NCI-H2081 treated with DMSO at 0.1 percent for 48 hours (cell line): ENCODE measurements around the gene PRR23E.

ENCODE experiments used
- DNase-seq: peaks from one replicate; lab custom pipeline; 2025; lab: John Stamatoyannopoulos, UW

PRR23E gene

GRCh38 chr3:127209840-127210653, 17.1 kb downstream of the PRR23E start:
- DNase-seq, result no peak

GRCh38 chr3:127210654-127210943, 17.7 kb downstream of the PRR23E start:
- no peak for DNase-seq

- no peak for DNase-seq
These were observed 18.5 kb downstream of the PRR23E start for GRCh38 chr3:127211118-127212060.

DNA sequence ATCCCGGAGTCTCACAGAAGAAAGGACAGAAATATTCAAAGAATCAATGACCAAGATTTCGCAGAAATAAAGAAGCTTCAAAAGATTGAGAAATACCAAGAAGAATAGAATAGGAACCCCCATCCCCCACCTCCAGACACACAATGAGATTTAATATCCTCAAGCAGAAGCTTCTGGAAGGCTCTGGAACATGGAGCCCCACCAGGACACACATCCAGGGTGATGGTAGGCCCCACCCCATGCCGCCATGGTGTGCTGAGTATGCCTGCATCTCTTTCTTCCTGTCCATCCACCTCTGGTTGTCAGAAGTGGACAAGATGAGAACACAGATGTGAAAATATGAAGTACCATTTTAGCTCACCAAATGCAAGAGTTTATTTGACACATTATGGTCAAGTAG, 19.3 kb downstream of the PRR23E start:
- no peak for DNase-seq

DNA sequence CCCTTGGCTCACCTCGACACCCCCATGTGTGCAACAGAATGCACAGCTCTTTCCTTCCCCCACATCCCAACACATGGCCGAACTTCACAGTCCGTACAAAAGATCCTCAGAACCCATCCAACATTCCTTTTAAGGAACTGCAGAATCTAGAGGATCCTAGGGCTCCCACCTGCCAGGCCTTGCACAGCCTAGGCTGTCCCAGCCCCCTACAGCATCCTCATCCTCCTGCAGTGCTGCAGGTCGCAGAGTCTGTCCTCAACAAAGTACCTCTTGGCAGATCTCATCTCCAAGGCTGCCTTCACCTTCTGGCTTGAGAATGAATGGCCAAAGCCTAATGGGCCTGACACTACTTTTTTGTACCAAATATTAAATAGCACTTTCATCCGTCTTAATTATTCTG, 19.8 kb downstream of the PRR23E start:
- no peak for DNase-seq

DNA sequence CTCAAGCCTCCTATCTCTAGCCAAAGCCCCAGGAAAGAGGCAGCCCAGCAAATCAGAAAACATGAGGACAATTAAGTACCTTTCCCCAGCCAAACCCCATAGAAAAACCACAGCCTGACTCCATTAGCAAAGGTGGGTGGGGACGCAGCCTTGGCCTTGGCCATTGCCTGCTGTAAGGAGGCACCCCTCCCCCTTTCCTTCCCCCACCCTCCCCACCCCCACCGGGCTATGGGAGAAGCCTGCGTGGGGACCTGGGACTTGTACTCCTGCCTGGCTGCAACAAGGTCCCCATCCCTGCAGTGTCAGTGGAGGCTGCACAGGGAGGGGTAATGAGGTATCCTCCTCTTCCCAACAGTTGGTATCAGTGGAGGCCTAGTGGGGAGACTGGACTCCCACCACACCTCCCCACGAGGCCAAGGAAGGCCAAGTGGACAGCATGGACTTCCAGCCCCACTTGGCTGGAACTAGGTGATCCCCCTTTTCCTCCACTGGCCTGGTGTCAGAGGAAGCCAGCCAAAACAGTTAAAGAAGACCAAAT, 20.5 kb downstream of the PRR23E start:
- DNase-seq, result no peak

DNA sequence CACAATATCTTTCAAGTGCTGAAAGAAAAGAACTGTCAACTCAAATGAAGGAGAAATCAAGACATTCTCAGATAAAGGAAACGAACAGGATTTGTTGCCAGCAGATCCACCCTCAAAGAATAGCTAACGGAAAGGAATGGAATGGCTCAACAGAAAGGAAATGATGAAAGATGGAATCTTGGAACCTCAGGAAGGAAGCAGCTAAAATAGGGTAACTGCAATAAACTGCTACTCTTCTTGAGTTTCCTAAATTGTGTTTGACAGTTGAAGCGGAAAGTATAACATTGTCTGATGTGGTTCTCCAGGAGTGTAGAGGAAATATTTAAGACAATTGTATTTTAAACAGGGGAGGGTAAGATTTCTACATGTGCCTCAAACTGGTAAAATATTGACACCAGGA, 22.0 kb downstream of the PRR23E start:
- no peak for DNase-seq

- DNase-seq, result no peak
These were observed 22.9 kb downstream of the PRR23E start for GRCh38 chr3:127215714-127216414.

GRCh38 chr3:127216415-127217261, 23.7 kb downstream of the PRR23E start:
- no peak for DNase-seq

GRCh38 chr3:127217596-127218453, 24.9 kb downstream of the PRR23E start:
- no peak for DNase-seq

DNA sequence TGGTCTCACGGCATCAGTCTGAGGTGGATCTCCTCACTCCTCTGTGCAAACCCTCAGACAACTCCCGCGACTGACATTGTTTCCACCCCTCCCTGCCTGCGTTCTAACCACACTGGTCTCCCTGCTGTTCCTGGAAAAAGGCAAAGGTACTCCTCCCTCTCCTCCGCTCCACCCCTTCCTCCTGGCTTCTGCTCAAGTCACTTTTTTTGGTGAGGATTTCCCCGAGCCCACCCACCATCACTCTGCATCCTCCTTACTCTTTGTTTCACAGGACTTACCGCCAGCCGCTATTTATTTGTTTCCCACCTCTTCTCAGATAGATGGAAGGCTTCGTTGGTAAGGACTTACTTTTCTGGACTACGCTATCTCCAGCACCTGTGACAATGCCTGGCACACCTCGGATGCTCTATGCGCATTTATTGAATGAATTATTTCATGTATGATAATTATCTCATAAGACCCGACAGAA, 25.6 kb downstream of the PRR23E start:
- no peak for DNase-seq

GRCh38 chr3:127220497-127220896, 27.6 kb downstream of the PRR23E start:
- DNase-seq, result no peak

GRCh38 chr3:127221037-127221436, 28.1 kb downstream of the PRR23E start:
- no peak for DNase-seq

DNA sequence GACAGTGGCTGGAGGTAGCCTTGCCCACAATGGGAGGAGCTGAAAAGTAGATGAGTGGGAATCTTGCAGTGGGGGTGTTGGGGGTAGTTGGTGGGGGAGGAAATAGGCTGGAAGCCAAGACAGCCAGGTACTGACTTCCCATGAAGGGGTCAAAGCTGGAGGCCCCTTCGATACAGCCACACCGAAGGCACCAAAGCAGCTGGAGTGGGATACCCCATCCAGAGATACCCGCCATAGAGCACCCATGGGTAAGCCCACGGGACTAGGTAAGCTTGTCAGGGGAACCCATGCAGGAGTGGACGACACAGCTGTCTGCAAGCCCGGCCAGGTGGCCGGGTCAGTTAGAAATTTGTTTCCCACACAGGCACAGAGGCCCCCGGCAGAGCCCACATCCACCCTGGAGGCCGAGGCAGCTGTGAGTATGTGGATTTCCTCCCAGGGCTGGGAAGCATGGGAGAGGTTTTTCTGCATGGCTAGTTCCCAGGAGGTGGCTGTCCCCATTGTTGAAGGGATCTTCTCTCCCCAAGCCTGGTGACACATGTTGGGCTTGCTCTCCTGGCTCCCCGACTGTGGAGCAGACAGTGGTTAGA, 28.6 kb downstream of the PRR23E start:
- DNase-seq, result no peak

GRCh38 chr3:127222163-127222562, 29.2 kb downstream of the PRR23E start:
- no peak for DNase-seq

DNA sequence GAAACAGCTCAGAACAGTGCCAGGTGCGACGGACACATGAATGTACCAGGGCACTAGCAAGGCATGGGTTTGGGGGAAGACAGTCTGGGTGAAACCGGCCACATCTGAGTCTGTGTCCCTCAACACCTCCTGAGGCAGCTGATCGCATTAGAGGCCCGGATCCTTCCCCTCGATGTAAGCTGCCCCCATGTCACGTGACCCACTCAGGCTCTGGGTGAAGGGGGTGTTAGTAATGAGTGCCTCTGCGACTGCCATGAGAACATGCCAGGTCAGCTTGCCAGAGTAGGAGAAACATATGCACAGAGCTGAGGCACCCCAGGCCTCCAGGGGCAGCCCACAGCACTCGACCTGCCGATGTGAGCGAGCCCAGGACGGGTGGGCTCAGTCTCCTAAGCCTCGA, 29.7 kb downstream of the PRR23E start:
- no peak for DNase-seq

DNA sequence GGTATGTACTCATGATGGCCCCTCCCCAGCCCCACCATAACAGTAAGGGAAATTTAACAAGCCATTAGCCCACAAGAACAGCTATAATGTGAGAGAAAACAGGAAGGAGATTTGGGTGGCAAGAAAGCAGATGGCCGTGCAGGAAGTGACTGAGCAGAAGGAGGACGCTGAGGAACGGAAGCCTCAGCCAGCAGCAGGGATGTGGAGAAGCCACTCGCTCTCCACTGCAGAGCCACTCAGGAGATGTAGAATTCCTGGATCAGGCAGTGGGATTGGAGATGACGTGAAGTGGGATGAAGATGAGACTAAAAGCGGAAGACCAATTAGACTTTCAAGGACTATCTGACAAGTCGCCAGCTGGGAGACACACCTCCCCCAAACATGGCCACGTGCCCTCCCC, 31.2 kb downstream of the PRR23E start:
- DNase-seq, result no peak

DNA sequence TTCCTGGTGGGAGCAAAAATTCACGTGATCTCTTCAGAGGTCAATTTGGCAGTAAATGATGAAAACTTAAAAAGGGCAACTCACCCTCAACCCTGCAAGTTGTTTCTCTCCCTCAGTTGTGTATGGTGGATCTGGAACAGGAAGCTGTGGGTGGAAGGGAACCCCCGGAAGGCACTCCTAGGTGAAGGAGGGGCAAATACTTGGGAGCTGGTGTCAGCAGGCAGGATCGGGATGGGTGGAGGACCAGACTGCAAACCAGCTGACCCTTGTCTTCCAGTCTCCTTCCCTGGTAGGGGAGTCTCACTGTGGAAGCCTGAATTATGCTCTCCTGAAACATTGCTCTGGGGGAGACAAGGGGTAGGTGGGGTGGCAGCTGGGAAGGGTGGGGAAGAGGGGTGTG, 33.5 kb downstream of the PRR23E start:
- DNase-seq, result no peak

DNA sequence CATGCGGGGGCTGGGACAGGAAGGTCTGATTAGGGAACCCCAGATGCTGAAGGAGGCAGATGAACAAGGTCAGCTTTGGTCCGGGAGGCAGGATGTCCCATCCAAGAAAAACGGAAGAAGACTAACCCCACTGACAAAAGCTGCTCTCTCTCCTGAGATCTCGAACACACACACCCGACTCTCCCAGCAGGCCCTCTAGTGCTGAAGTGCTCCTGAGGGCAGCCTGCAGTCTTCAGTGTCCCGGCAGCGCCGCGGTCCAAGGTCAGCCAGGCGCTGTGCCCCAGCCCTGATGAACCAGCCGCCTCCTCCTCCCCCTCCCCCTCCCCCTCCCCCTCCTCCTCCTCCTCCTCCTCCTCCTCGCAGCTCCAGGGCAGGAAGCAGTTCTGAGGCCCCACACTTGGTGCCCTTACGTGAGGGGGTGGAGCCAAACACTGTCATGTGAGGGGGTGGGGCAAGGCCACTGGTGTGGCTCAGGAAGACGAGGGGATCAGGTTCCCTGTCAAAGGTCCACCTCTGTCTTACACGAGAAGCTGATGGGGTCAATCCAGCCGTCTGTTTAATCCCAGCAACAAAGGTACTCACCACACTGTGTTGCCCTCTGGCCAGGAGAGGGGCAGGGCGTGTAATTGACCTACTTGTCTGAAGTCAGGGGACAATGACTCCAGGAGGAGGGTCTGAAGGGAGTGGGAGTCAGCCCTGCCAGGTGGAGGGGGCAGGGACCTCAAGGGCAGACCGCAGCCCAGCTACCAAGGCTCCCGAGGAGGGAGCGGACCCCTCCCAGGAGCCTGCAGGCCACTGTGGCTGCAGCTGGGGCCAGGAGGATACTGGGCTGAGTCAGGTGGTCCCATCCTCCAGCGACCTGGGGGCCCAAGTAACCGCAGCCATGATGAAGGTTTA, 34.3 kb downstream of the PRR23E start:
- no peak for DNase-seq
